Measurements from ENCODE around the gene LGALSL. TPM values are rescaled to one million over a fixed set of nuclear protein-coding genes. Genes with fewer than 3 reads are reported as not detected.

LGALSL gene
- total and polyA plus RNA-seq, 2 donors (not counting 1 experiment from before 2014, with no cell fraction given) = 0.40 to 1.8 TPM

GRCh38 chr2:64412671-64413070, 41.3 kb upstream of the LGALSL start:
- Histone ChIP-seq H3K27me3 (replicated peaks in 1 of 4; ENCODE audit: control extremely low read depth in 1 of 4, control insufficient read depth in 3 of 4, insufficient read depth in 4 of 4, low read length in 3 of 4) (no peaks in the 10 kb centered on the region), H3K27ac (ENCODE audit: low read length in 2 of 2) (no peak overlapping the region), H3K9ac (ENCODE audit: low read length) (no peak overlapping the region), H3K4me3 (ENCODE audit: control extremely low read depth in 1 of 5, extremely low read depth in 1 of 5, insufficient read depth in 1 of 5, low read depth in 2 of 5, low read length in 4 of 5) (no peak overlapping the region), H3K36me3 (replicated peaks in 1 of 2; ENCODE audit: control extremely low read depth in 1 of 2, control insufficient read depth in 1 of 2, extremely low read depth in 1 of 2, insufficient read depth in 2 of 2, low read length in 1 of 2) (no peaks in the 10 kb centered on the region), H4K20me1 (ENCODE audit: control insufficient read depth, insufficient read depth, low read length, poor library complexity, severe bottlenecking) (no peaks in the 10 kb centered on the region), H3K4me2 (replicated peaks; ENCODE audit: low read depth, low read length, poor library complexity, severe bottlenecking) (no peak overlapping the region), H3K4me1 (ENCODE audit: control insufficient read depth in 2 of 2, insufficient read depth in 2 of 2, low read length in 2 of 2) (no peaks in the 10 kb centered on the region), H2AFZ (ENCODE audit: insufficient read depth, low read depth, low read length, poor library complexity, severe bottlenecking) (no peak overlapping the region), H3K9me3 (ENCODE audit: control extremely low read depth in 1 of 3, control insufficient read depth in 2 of 3, insufficient read depth in 1 of 3, low read length in 2 of 3) (peaks cover 0 to 4% (median 3%) of the 10 kb centered on the region in 3 donors), H3K79me2 (ENCODE audit: control insufficient read depth, insufficient read depth, low read length) (no peaks in the 10 kb centered on the region)
- H3K27ac Mint-ChIP-seq = no peak overlapping the region
- intact Hi-C loops (cut with micrococcal nuclease) = no loop called here
- no peak overlapping the region for H3K4me3 Mint-ChIP-seq
- ChIA-PET POLR2A (no interaction called here), CTCF (no interaction called here)
- H3K4me1 Mint-ChIP-seq = no peaks in the 10 kb centered on the region
- TF ChIP-seq CTCF (IDR thresholded peaks at IDR 0.05) = no peak
- no peak for TF ChIP-seq EZH2 (IDR thresholded peaks at IDR 0.05; ENCODE audit: borderline replicate concordance, insufficient read depth, low read depth, low read length, poor library complexity, severe bottlenecking)
- no peak for ATAC-seq (ENCODE audit: low read depth)
- H3K9me3 Mint-ChIP-seq (ENCODE audit: insufficient read depth) = peaks cover 2% of the 10 kb centered on the region
- 96% methylated on average over 3 of the region's 4 CpGs for WGBS (ENCODE audit: insufficient coverage)
- no peaks in the 10 kb centered on the region for H3K27me3 Mint-ChIP-seq
- no peak for DNase-seq

- Mint-ChIP-seq H3K27me3 (no peaks in the 10 kb centered on the region), H3K27ac (no peak overlapping the region), H3K4me3 (no peak overlapping the region), H3K9me3 (ENCODE audit: insufficient read depth) (no peaks in the 10 kb centered on the region), H3K4me1 (no peaks in the 10 kb centered on the region)
- Histone ChIP-seq H3K4me1 (ENCODE audit: control insufficient read depth in 2 of 2, insufficient read depth in 2 of 2, low read length in 2 of 2) (no peaks in the 10 kb centered on the region), H3K4me2 (replicated peaks; ENCODE audit: low read depth, low read length, poor library complexity, severe bottlenecking) (no peak overlapping the region), H3K27me3 (replicated peaks in 1 of 4; ENCODE audit: control extremely low read depth in 1 of 4, control insufficient read depth in 3 of 4, insufficient read depth in 4 of 4, low read length in 3 of 4) (no peaks in the 10 kb centered on the region), H4K20me1 (ENCODE audit: control insufficient read depth, insufficient read depth, low read length, poor library complexity, severe bottlenecking) (no peaks in the 10 kb centered on the region), H3K79me2 (ENCODE audit: control insufficient read depth, insufficient read depth, low read length) (no peaks in the 10 kb centered on the region), H3K27ac (ENCODE audit: low read length in 2 of 2) (no peak overlapping the region), H3K9me3 (ENCODE audit: control extremely low read depth in 1 of 3, control insufficient read depth in 2 of 3, insufficient read depth in 1 of 3, low read length in 2 of 3) (no peaks in the 10 kb centered on the region), H3K4me3 (ENCODE audit: control extremely low read depth in 1 of 5, extremely low read depth in 1 of 5, insufficient read depth in 1 of 5, low read depth in 2 of 5, low read length in 4 of 5) (no peak overlapping the region), H3K9ac (ENCODE audit: low read length) (no peak overlapping the region), H3K36me3 (replicated peaks in 1 of 2; ENCODE audit: control extremely low read depth in 1 of 2, control insufficient read depth in 1 of 2, extremely low read depth in 1 of 2, insufficient read depth in 2 of 2, low read length in 1 of 2) (no peaks in the 10 kb centered on the region), H2AFZ (ENCODE audit: insufficient read depth, low read depth, low read length, poor library complexity, severe bottlenecking) (no peak overlapping the region)
- ChIA-PET CTCF (no interaction called here), POLR2A (no interaction called here)
- 97% methylated on average over 4 of the region's 7 CpGs for WGBS (ENCODE audit: insufficient coverage)
- intact Hi-C loops (cut with micrococcal nuclease) = no loop called here
- TF ChIP-seq EZH2 (IDR thresholded peaks at IDR 0.05; ENCODE audit: borderline replicate concordance, insufficient read depth, low read depth, low read length, poor library complexity, severe bottlenecking) (no peak), CTCF (IDR thresholded peaks at IDR 0.05) (no peak)
- ATAC-seq (ENCODE audit: low read depth) (no peak), DNase-seq (no peak)
Measured at GRCh38 chr2:64414736-64415435, 39.1 kb upstream of the LGALSL start.
